Measurements from ENCODE around the gene GRXCR1. TPM values are rescaled to one million over a fixed set of nuclear protein-coding genes. Genes with fewer than 3 reads are reported as not detected.

Gene GRXCR1
- total RNA-seq, 1 experiment from 2014 or later: not detected

GRCh38 chr4:42895452-42895851 is 2.9 kb downstream of the GRXCR1 start:
- H3K36me3 Mint-ChIP-seq: no peaks in the 10 kb centered on the region
- no peaks in the 10 kb centered on the region for H3K4me1 Mint-ChIP-seq
- no peak for DNase-seq (ENCODE audit: low spot score)
- H3K27ac Mint-ChIP-seq: no peak overlapping the region
- no peaks in the 10 kb centered on the region for H3K9me3 Mint-ChIP-seq
- no peak overlapping the region for H3K4me3 Mint-ChIP-seq
- no peak for ATAC-seq
- ChIA-PET CTCF (no interaction called here), POLR2A (no interaction called here)
- TF ChIP-seq, protein P1, sequence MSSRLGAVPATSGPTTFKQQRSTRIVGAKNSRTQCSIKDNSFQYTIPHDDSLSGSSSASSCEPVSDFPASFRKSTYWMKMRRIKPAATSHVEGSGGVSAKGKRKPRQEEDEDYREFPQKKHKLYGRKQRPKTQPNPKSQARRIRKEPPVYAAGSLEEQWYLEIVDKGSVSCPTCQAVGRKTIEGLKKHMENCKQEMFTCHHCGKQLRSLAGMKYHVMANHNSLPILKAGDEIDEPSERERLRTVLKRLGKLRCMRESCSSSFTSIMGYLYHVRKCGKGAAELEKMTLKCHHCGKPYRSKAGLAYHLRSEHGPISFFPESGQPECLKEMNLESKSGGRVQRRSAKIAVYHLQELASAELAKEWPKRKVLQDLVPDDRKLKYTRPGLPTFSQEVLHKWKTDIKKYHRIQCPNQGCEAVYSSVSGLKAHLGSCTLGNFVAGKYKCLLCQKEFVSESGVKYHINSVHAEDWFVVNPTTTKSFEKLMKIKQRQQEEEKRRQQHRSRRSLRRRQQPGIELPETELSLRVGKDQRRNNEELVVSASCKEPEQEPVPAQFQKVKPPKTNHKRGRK (CRISPR knock-in tag; IDR thresholded peaks at IDR 0.05; ENCODE audit: borderline replicate concordance): no peak
- TF ChIP-seq ZNF396 (CRISPR knock-in tag; IDR thresholded peaks at IDR 0.05; ENCODE audit: borderline replicate concordance) (no peak), NFE2L1 (CRISPR knock-in tag; IDR thresholded peaks at IDR 0.05) (no peak), ZNF263 (CRISPR knock-in tag; IDR thresholded peaks at IDR 0.05; ENCODE audit: low read depth) (no peak), SMAD3 (CRISPR knock-in tag; IDR thresholded peaks at IDR 0.05; ENCODE audit: borderline replicate concordance) (no peak), ZNF532 (CRISPR knock-in tag; IDR thresholded peaks at IDR 0.05; ENCODE audit: borderline replicate concordance) (no peak), GRHL2 (CRISPR knock-in tag; IDR thresholded peaks at IDR 0.05; ENCODE audit: insufficient replicate concordance, severe bottlenecking) (no peak), AR (CRISPR knock-in tag; IDR thresholded peaks at IDR 0.05) (no peak), ZNF423 (CRISPR knock-in tag; IDR thresholded peaks at IDR 0.05) (no peak), NR2C2 (CRISPR knock-in tag; IDR thresholded peaks at IDR 0.05) (no peak)
- no peaks in the 10 kb centered on the region; the same call in 1 of the 2 replicates for H3K27me3 Mint-ChIP-seq (ENCODE audit: low read depth)

DNA sequence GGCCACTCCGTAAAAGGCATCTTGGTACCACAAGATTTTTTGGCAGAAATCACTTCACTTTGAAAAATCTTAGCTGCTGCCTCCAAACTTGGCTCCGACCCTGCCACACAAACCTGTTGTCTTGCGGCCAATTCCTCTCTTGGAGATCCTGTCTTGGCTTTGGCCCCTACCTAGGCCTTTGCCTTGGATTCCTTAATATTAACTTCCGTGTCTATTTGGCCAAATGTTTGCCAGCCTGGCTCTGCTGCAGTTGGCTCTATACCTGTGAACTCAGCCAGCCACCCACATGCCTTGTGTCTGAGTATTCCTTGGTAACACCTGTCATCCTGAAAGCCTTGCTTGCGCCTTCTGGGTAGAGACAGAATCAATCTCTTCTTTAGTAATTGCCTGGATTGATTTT is 12.5 kb downstream of the GRXCR1 start:
- ATAC-seq: no peak
- TF ChIP-seq PRRX2 (CRISPR knock-in tag; IDR thresholded peaks at IDR 0.05) (no peak), ZNF425 (CRISPR knock-in tag; conservative IDR thresholded peaks at IDR 0.05) (no peak), ERG (CRISPR knock-in tag; IDR thresholded peaks at IDR 0.05) (no peak), GABPB1 (CRISPR knock-in tag; IDR thresholded peaks at IDR 0.05) (no peak), TEAD1 (CRISPR knock-in tag; IDR thresholded peaks at IDR 0.05) (no peak), ZNF423 (CRISPR knock-in tag; IDR thresholded peaks at IDR 0.05) (no peak), ZNF232 (CRISPR knock-in tag; IDR thresholded peaks at IDR 0.05) (no peak), NFATC4 (CRISPR knock-in tag; IDR thresholded peaks at IDR 0.05) (no peak), ZBTB21 (CRISPR knock-in tag; IDR thresholded peaks at IDR 0.05; ENCODE audit: borderline replicate concordance) (no peak), MYBL2 (CRISPR knock-in tag; IDR thresholded peaks at IDR 0.05) (no peak), HMGA2 (CRISPR knock-in tag; IDR thresholded peaks at IDR 0.05) (no peak)
- TF ChIP-seq, protein P2, sequence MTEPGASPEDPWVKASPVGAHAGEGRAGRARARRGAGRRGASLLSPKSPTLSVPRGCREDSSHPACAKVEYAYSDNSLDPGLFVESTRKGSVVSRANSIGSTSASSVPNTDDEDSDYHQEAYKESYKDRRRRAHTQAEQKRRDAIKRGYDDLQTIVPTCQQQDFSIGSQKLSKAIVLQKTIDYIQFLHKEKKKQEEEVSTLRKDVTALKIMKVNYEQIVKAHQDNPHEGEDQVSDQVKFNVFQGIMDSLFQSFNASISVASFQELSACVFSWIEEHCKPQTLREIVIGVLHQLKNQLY (CRISPR knock-in tag; IDR thresholded peaks at IDR 0.05): no peak

More for the DNA sequence above, 12.5 kb downstream of the GRXCR1 start:
- Mint-ChIP-seq H3K4me1 (no peaks in the 10 kb centered on the region), H3K27me3 (ENCODE audit: low read depth) (no peaks in the 10 kb centered on the region), H3K36me3 (no peaks in the 10 kb centered on the region), H3K4me3 (no peak overlapping the region), H3K9me3 (peaks cover 10% of the 10 kb centered on the region), H3K27ac (no peak overlapping the region)
- ChIA-PET POLR2A (no interaction called here), CTCF (interaction anchor here (0.6 kb wide), 1 partner anchor 465 kb away, joined by 3 read pairs; no protein-coding TSS in a partner anchor)
- no peak for DNase-seq (ENCODE audit: low spot score)
